AG20443 (cell line): Measurements from ENCODE around the gene SURF6.
A peak's percentile ranks its signal among the peaks of the same experiment; 100 is the strongest.

Experiments
- DNase-seq: peaks from one replicate; pipeline ENCODE4 v3.0.0; 2012; ENCODE audit warnings: low spot score, mixed read lengths

Gene SURF6

DNA sequence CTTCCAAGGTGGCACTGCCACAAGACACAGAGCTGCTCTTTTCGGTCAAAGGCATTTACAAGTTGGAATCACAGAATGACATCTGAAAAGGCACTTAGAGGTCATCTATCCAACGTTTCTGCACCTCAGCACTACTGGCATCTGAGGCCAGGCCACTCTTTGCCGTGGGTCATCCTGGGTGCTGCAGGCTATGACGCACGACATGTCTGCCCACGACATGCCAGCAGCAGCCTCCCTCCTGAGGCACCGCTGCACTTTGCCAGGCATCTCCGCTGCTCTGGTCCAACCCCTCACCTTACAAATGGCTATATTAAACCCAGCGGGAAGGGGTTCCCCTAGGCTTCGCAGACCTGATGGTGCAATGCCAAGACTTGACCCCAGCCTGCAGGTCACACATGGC, 31.8 kb upstream of the SURF6 start:
- DNase-seq: no peak

DNA sequence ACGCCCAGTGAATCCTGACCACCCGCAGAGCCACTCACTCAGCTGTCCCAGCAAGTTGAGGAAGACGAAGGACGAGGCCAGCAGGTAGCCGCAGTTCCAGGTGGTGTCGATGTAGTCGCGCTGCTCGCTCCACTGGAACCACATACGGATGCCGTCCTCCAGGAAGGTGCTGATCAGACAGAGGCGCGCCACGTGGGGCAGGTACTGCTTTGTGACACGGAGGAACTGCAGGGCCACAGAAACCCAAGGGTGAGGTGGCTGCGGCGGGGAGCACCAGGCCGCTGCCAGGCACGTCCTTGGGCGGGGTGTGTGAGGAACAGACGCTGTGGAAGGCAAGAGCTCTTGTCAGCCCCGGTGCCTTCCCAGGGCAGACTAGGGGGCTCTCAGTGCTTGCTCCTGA, 31.2 kb upstream of the SURF6 start:
- DNase-seq: no peak

DNA sequence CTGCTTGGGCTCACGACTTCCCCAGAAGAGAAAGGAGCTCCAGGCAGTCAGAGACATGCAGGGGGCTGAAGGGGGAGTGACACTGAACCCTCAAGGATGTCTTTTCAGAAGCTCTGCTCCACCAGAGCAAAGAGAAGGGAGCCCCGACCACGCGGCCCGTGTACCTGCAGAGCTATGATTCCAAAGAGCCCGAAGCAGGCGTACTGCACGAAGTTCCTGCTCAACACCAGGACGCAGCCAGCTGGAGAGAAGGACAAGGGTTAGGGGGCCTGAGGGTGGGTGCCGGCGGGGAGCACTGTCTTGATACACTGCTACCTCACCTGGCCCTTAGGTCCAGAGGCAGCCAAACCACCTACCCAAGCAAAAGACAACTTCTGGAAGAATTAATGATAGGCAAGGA, 30.4 kb upstream of the SURF6 start:
- no peak for DNase-seq

DNA sequence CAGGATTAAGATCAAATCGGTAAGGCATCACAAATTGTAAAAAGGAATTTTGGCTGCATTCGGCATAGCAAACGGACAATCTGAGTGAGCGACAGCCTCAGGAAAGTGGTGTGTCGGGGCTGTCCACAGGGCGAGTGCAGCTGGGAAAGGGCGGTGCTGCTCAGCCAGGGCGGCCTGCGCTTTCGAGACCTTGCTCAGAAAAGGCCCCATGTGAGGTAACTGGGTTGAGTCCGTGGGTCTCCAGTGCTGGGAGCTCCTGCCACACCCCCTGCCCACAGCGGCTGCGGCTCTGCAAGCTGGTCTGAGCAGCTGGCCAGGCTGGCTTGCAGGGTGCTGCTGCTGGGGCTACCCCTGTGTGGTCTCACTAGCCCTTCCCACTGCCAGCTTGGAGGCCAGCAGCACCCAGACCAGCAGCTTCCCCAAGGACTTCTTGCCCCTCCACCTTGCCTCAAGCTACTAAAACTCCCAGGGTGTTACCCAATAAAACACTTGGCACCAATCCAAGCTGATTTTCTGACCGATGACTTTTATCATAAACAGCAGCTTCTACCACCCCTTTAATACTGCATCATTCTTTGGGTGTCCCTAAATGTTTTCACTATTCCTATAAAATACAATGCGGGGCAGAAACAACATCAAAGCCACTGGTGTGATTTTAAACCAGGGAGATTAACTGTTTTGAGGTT, 26.5 kb upstream of the SURF6 start:
- no peak for DNase-seq

DNA sequence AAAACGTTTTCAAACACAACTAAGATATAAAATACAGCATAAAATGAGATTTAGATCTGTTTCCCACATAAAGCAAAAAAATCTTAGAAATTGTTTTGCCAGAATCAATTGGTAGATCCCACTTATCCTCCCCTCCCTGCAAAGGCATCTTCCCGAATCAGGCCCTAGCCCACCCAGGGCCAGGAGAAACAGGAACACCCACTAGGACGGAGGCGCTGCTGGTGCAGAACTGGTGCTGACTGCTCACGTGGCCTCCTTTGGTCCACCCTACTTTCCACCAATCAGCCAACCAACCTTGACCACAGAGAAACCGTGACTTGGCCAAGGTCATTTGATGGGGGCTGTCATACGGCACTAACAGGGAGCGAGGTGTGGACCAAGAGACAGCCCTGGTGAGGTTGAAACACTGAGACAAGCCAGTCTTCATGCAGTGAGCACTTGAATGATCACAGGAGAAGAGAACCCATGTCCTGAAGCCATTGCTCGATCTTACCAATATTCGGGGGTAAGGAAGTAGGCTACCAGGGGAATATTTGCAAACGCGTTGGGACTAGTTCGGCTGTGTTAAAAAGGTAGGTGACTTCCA, 25.6 kb upstream of the SURF6 start:
- no peak for DNase-seq

DNA sequence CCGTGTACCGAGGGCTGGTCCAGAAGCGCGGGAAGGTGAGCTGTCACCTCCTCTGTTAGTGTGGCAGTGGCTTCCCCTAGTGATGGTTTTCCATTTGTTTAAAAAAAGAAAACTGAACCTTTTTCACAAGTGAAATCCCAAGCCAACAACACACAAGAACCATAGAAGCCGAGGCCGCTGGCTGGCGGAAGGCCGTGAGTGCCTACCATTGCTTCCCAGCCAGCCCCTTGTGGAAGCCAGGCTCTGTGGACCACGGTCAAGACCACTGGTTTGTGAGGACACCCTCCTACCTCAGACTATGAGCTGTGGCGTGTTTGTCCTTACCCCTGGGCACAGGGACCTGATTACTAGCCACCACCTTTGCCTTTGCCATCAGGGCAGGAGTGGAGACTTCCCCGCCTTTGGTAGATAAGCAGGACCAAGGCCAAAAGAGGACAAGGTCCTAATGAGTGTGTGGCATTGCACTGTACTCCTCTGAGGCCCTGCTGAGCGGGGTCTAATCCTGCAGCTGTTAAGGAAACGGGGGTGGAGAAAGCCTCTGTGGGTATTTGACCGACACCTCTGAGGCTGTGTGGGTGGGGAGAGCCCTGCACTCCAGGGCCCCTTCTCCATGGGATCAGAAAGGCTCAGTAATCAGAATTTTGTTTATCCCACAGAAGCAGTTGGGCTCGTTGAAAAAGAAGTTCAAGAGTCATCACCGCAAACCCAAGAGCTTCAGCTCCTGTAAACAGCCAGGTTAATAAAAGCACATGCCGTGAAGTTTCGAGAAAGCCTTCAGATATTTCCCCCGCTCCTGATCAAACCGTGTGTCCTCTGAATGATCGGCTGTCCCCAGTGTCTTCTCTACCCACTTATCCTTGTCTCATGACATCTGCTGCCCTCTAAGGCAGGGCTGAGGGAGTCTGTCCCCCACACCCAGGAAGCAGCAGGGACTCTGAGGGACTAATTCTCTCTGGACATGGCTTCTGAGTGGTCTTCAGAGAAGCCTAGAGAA, 24.7 kb upstream of the SURF6 start:
- no peak for DNase-seq

DNA sequence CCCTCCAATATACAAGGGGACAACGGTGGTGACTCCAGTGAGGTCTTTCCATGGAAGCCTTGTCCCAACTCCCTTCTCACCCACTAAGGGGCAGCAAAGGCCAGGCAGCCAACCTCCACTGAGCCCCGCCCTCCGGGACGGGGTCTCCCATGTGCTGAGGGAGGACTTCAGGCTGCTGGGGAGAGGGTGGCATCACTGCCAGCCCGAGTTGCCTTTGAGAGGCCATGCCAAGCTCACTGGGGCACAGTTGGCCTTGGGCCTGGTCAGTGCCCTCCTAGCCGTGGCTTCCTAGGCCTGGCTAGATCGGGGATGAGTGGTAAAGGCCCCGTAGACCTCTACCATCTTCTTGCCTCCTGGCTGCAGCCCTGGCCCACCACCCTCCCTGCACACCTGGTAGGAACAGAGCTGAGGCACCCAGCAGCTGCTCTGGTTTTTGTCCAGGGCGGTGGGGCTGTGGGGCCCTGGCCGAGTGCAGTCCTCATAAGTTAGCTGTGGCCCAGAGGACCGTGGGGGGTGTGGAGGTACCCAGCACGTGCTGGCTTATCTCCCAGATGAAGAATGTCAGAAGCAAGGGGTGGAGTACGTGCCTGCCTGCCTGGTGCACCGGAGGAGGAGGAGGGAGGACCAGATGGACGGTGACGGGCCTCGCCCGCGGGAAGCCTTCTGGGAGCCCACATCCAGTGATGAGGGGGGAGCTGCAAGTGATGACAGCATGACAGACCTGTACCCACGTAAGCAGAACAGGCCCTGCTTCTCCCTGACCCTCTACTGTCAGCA, 23.6 kb upstream of the SURF6 start:
- DNase-seq: peak; percentile 37

DNA sequence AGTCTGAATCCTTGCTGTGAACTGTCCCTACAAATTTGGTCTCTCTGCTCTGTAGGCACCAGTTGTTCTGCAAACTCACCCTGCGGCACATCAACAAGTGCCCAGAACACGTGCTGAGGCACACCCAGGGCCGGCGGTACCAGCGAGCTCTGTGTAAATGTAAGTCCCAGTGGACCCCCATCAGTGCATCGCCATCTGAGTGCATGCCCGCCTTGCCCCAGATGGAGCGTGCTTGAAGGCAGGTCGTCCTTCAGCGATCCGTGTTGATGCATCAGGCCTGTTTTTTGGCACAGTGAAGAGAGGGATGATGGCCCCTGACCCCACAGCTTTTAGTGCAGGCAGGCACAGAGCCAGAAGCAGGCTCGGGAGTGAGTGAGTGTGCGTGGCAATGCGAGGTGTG, 21.7 kb upstream of the SURF6 start:
- no peak for DNase-seq

DNA sequence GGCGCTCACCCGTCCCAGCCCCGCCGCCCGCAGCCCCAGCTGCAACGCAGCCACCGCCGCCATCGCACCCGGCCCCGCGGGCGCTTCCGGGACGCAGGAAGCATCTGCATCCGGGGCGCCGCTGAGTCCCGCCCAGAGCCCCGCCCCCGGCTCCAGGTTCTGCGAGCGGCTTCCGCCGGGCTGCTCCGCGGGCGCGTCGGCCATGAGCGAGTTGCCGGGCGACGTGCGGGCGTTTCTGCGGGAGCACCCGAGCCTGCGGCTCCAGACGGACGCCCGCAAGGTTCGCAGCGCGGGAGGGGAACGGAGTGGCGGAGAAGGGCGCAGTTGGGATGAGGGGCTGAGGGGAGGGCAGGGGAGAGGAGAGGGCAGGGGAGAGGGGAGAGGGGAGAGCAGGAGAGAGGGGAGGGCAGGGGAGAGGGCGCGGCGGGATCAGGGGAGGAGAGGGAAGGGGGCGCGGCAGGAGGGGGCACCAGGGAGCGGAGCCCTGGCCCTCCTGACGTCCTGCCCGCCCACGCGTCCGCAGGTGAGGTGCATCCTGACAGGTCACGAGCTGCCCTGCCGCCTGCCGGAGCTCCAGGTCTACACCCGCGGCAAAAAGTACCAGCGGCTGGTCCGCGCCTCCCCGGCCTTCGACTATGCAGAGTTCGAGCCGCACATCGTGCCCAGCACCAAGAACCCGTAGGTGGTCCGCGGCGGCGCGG, 20.6 kb upstream of the SURF6 start, which contains the start of the genes SURF1 and SURF2:
Gene SURF1, minus strand, starts transcription at position 97 of the 701 bp plus-strand sequence. Its CDS starts 34 bp downstream, at position 63.
Gene SURF2, plus strand, starts transcription at position 160 of the 701 bp plus-strand sequence. Its CDS starts 43 bp downstream, at position 203.
- DNase-seq: peak; percentile 95

DNA sequence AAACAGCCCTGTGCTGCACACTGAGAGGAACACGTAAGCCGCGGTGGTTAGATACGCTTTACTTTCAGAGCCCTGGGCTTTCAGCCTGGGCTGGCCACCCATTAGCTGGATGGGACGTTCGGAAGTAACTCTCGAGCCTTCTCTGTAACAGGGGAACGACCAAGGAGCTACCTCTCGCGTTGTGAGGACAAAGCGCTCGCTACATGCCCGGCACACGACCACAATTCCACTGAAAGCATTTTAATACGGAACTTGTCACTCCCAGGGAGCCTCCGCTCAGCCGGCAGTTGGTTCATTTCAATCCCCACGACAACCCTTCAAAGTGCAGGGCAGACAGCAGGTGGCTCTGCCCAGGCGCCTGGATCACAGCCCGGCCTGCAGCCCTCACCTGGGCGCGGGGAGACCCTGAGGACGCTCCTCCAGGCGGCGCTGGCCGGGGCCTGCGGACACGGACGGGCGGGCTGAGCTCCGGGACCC, 19.9 kb upstream of the SURF6 start:
- DNase-seq: no peak

DNA sequence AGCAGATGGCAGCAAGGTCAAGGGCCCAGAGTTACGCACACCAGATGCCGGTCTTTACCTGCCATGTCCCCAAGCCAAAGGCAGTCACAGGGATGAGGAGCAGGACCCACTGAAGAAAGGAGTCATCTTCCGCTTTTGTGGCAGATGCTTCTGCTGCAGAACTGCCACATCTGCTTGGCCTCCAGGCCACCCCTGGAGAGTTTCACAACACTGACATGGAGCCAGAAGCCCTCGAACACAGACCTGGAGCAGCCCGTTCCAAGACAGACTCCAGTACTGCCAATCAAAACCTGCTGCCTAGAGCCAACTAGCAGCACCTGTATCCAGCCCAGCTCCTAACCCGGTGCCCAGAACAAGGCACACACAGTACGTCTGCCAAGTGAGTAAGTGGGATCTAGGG, 18.8 kb upstream of the SURF6 start:
- no peak for DNase-seq

DNA sequence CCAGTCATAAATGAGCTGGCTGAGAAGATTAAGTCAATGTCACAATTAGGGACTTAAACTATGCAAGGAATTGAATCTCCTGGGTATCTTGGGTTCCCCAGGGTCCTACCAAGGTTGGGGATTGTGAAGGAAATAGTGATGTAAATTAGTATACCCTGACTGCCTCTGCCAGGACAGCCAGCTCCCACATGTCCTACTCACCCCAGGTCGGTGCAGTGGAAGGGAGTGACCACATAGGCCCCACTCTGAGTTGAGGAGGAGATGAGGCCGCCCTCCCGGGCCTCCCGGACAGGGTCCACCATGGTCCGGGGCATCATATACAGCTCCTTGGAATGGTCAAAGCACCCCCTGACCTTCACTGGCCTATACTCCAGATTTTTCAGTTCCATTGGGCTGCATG, 17.6 kb upstream of the SURF6 start:
- no peak for DNase-seq

DNA sequence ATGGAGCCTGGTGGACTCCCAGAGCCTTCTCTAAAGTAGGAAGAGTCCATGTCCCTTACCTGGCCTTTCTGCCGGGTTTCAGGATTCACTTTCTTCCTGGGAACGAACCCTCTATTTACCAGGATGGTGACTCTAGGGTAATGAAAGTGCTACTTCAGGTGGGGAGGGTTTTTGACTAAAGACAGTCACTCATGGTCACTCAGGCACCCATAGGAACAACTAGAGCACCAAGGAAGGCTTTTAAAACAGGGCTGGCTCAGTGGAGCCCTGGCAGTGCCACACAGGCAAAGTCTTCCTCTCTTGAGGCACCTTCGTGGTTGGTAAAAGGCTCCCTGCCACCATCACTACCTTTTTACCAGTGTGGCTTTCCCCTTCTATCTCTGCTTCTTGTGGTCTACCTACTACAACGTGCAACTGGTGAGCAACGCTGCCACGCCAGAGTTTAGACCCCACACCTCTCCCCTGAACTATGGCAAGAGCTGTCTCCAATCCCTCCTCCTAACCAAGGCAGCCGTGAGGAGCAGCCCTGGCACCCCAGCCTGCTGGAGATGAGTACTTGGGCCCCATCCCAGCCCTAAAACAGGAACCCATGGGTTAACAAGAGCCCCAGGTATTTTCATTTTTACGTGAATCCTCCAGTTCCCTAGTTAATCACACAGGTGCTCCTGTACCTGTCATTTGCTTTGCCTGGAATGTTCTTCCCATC, 16.8 kb upstream of the SURF6 start:
- no peak for DNase-seq

DNA sequence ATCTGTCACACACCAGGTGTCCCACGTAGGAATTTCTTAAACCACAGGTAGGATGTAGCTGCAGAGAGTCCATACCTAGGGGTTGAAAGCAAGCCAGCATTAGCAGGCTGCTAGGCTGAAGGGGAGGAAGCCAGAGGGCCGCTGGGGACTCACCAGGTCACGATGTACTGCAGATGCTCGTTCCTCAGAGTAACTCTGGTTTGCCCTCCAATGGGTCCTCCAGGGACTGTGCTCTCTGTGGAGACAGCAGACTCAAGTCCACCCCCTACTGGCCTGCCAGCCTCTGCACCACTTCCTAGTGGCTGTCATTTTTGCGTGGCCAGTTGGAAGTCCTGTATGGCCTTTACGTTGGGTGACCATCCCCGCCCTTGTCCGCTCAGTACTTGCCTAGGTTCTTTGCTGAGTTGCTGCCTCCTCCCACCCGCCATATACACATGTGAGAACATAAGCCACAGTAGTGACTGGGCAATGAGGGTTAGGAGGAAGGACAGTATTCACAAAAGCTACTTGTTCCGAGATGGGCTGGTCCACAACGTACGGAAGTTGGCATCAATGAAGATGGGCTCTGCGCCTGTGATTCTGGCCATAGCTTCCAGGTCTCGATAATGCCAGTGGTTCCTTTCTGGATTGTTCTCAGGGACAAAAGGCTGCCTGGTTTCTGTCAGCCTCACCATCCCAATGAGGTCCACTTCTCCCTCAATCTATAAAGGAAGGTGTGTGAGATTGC, 16.1 kb upstream of the SURF6 start:
- peak; percentile 62 for DNase-seq

DNA sequence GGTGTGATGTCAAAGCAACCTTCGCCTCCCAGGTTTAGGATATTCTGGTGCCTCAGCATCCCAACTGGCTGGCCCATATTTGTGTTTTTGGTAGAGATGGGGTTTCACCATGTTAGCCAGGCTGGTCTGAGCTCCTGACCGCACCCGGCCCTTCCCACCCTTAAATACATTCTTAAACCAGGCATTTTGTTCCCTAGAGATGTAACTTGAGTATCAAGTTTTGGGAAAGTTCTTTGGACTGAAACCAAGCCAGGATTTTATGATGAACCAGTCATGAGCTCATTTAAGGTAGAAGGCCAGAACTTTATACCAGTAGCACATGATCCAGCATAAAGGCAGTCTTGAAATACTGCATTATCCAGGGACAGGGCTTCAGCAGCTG, 15.5 kb upstream of the SURF6 start:
- DNase-seq: no peak

DNA sequence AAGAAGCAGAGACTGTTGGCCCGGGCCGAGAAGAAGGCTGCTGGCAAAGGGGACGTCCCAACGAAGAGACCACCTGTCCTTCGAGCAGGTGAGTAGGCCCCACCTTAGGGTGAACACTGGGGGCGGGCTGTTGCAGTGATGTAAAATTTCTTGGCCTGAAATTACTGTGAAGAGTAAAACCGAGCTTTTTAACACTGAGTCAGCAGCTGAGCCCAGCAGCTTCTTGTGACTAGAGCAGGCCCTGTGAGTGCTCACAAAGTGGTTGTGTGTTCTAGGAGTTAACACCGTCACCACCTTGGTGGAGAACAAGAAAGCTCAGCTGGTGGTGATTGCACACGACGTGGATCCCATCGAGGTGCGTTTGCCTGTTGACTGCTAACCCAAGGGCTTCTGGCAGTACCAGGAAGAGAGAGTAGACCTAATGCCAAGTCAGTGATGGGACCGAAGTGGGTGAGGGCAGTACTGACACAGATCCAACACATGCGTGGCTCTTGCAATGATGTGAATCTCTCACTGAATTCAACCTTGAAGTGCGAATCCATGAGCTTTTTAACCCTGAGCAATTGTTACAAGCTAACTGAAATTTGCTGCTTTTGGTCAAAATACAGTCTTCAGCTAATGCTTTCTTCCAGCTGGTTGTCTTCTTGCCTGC, 14.1 kb upstream of the SURF6 start:
- DNase-seq: no peak

DNA sequence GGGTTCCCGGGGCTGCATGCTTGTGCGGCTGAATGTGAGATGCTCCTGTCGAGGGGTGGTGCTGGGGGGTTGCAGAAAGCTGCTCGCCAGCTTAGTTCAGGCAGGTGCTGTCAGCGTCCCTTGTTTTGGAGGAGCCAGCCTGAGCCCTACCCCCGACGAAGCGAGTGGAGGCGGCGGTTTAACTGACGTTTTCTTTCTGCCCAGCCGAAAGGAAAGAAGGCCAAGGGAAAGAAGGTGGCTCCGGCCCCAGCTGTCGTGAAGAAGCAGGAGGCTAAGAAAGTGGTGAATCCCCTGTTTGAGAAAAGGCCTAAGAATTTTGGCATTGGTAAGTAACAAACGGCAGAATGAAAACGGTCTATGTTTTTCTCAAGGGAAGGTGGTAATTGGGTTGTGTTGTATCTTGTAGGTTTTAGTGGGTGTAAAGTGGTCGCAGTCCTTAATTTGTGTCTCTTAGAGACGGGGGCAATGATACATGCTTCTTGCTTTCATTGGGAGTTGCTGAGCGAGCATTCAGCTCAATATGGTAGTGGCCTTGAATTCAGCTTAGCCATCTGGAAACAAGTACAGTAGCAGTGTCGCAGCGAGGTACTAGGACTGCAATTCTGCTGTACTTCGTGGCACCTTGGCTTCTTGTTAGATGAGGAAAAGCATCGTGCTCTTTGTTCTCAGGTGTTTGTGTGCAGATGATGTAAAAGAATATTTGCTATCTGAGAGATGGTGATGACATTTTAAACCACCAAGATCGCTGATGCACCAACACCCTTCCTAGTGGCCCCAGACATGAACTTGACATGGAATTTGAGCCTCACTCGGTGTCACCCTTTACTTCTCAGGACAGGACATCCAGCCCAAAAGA, 13.0 kb upstream of the SURF6 start:
- DNase-seq: no peak

DNA sequence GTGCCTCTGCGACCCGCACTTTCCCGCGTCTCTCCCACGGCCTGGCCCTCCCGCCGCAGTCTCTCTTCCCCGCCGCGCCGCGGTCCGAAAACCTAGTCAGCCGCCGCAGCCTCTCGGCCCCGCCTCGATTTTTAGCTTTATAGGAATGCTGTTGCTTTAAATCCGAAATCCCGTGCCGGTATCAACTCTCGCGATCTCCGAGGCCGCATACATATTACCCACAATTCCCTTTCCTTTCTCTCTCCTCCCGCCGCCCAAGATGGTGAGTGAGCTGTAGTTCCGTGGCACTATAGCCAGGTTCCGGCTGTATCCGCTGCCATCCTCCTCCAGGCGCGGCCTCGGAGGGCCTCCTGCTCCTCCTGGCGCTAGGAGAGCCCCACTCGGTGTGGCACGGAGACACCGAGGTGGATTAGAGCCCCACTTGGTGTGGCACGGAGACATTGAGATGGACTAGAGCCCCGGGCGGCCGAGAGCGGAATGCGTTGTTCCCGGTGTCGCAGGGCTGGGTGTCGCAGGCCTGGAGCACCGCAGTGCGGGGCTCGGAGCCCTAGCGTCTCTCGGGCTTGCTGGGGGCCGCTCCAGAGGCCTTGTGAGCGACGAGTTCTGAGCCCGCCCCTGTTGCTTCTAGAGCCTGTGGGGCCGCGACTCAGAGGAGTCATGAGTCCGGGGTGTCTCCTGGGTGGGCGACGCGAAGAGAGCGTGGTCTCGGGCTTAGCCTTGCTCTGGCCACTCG, 12.2 kb upstream of the SURF6 start, which contains the start of the genes MED22 and RPL7A:
Gene MED22, minus strand, starts transcription at position 147 of the 733 bp plus-strand sequence. CDS start 1,469 bp downstream, outside the sequence.
Gene RPL7A, plus strand, starts transcription at position 234 of the 733 bp plus-strand sequence. Its CDS starts 26 bp downstream, at position 260.
- peak; percentile 93 for DNase-seq
